ENCODE results near the gene CHI3L2. TPM values are rescaled to one million over a fixed set of nuclear protein-coding genes. Genes with fewer than 3 reads are reported as not detected.

Gene CHI3L2
- total RNA-seq, 2 donors from 2014 or later: 2.2 to 5.9 TPM

- Histone ChIP-seq H3K4me1 (ENCODE audit: control insufficient read depth in 1 of 2, low read depth in 2 of 2) (no peaks in the 10 kb centered on the region), H3K9me3 (no peaks in the 10 kb centered on the region), H3K4me3 (no peak overlapping the region), H3K27me3 (replicated peaks; ENCODE audit: insufficient read depth) (no peaks in the 10 kb centered on the region), H3K36me3 (no peaks in the 10 kb centered on the region), H3K27ac (no peak overlapping the region)
- DNase-seq (ENCODE audit: low spot score) (no peak), ATAC-seq (ENCODE audit: insufficient number of reproducible peaks, low FRiP score, low read depth) (no peak)
- TF ChIP-seq, protein P1, sequence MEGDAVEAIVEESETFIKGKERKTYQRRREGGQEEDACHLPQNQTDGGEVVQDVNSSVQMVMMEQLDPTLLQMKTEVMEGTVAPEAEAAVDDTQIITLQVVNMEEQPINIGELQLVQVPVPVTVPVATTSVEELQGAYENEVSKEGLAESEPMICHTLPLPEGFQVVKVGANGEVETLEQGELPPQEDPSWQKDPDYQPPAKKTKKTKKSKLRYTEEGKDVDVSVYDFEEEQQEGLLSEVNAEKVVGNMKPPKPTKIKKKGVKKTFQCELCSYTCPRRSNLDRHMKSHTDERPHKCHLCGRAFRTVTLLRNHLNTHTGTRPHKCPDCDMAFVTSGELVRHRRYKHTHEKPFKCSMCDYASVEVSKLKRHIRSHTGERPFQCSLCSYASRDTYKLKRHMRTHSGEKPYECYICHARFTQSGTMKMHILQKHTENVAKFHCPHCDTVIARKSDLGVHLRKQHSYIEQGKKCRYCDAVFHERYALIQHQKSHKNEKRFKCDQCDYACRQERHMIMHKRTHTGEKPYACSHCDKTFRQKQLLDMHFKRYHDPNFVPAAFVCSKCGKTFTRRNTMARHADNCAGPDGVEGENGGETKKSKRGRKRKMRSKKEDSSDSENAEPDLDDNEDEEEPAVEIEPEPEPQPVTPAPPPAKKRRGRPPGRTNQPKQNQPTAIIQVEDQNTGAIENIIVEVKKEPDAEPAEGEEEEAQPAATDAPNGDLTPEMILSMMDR (IDR thresholded peaks at IDR 0.05): no peak
Measured at GRCh38 chr1:111279144-111279543, 51.6 kb downstream of the CHI3L2 start.

DNA sequence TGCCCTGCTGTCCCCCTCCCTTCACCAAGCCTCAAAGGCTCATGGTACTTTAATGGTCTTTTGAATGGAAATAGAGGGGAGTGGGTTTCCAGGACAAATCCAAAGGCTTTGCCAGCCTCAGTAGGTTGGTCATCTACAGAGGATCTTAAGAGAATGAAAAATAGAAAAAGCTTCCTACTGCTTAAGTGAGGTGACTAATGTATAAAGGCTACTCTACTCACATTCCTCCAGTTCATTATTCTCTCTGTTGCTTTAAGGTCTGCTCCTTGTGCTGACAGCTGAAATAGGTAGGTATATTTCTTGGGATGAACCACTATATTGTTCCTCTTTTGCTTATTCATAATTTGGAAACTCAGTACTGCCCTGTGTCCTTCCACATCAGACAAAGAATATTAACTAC, 52.8 kb downstream of the CHI3L2 start:
- no peak for DNase-seq (ENCODE audit: low spot score)
- Histone ChIP-seq H3K27me3 (replicated peaks; ENCODE audit: insufficient read depth) (no peaks in the 10 kb centered on the region), H3K36me3 (no peaks in the 10 kb centered on the region), H3K27ac (no peak overlapping the region), H3K4me1 (ENCODE audit: control insufficient read depth in 1 of 2, low read depth in 2 of 2) (no peaks in the 10 kb centered on the region), H3K4me3 (no peak overlapping the region), H3K9me3 (no peaks in the 10 kb centered on the region)
- TF ChIP-seq, protein P1 (IDR thresholded peaks at IDR 0.05): no peak
- no peak for ATAC-seq (ENCODE audit: insufficient number of reproducible peaks, low FRiP score, low read depth)

- no peak for DNase-seq (ENCODE audit: low spot score)
- Histone ChIP-seq H3K27ac (no peak overlapping the region), H3K9me3 (no peaks in the 10 kb centered on the region), H3K4me3 (no peak overlapping the region), H3K27me3 (replicated peaks; ENCODE audit: insufficient read depth) (no peaks in the 10 kb centered on the region), H3K36me3 (no peaks in the 10 kb centered on the region), H3K4me1 (ENCODE audit: control insufficient read depth in 1 of 2, low read depth in 2 of 2) (no peaks in the 10 kb centered on the region)
- TF ChIP-seq, protein P1 (IDR thresholded peaks at IDR 0.05): no peak
- ATAC-seq (ENCODE audit: insufficient number of reproducible peaks, low FRiP score, low read depth): no peak
Measured at GRCh38 chr1:111281411-111281810, 53.9 kb downstream of the CHI3L2 start.

- H3K9me3 ChIP-seq: no peaks in the 10 kb centered on the region
- H3K36me3 ChIP-seq: no peaks in the 10 kb centered on the region
- no peaks in the 10 kb centered on the region for H3K4me1 ChIP-seq (ENCODE audit: control insufficient read depth in 1 of 2, low read depth in 2 of 2)
- TF ChIP-seq, protein P1 (IDR thresholded peaks at IDR 0.05): no peak
- DNase-seq (ENCODE audit: low spot score) (no peak), ATAC-seq (ENCODE audit: insufficient number of reproducible peaks, low FRiP score, low read depth) (no peak)
- no peak overlapping the region for H3K4me3 ChIP-seq
- H3K27ac ChIP-seq: no peak overlapping the region
- no peaks in the 10 kb centered on the region for H3K27me3 ChIP-seq (replicated peaks; ENCODE audit: insufficient read depth)
Measured at GRCh38 chr1:111283838-111284237, 56.3 kb downstream of the CHI3L2 start.

DNA sequence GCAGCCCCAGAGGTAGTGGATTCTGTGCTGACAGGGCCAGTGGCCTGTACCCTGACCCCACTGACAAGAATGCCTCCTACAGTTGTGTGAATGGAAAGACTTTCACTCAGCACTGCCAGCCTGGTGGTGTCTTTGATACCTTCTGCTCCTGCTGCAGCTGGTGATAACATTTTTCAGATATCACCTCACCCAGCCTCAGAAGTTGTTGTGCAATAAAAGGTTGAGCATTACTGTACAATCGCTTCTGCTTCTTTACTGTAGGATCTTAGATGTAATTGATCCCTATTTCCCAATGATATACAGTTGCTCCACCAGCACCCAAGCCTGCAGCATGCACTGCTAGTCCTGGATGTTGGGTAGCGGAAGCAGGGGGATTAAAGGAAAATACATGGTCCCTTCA, 58.4 kb downstream of the CHI3L2 start:
- no peaks in the 10 kb centered on the region for H3K4me1 ChIP-seq (ENCODE audit: control insufficient read depth in 1 of 2, low read depth in 2 of 2)
- no peaks in the 10 kb centered on the region for H3K9me3 ChIP-seq
- no peak overlapping the region for H3K4me3 ChIP-seq
- ATAC-seq (ENCODE audit: insufficient number of reproducible peaks, low FRiP score, low read depth) (no peak), DNase-seq (ENCODE audit: low spot score) (no peak)
- H3K36me3 ChIP-seq: no peaks in the 10 kb centered on the region
- no peak overlapping the region for H3K27ac ChIP-seq
- no peaks in the 10 kb centered on the region for H3K27me3 ChIP-seq (replicated peaks; ENCODE audit: insufficient read depth)
- TF ChIP-seq, protein P1 (IDR thresholded peaks at IDR 0.05): no peak
